Fibroblast of the aortic adventitia (primary cell): ENCODE measurements around the gene EML6. TPM values are rescaled to one million over a fixed set of nuclear protein-coding genes. Genes with fewer than 3 reads are reported as not detected.

ENCODE experiments used
- DNase-seq: peaks from one replicate; pipeline ENCODE4 v3.0.0-alpha.2; 2010; ENCODE audit warnings: low read depth
- H3K4me3 ChIP-seq: 2 replicates; pipeline ENCODE4 v1.5.1; 2011; ENCODE audit warnings: low read depth, mild to moderate bottlenecking, control low read depth, low read length, moderate library complexity
- CTCF ChIP-seq: IDR thresholded peaks from 2 replicates; pipeline ENCODE4 v1.5.1; 2011; ENCODE audit warnings: mild to moderate bottlenecking, low read length, control low read depth, inconsistent platforms; ENCODE audit not compliant: insufficient read depth
- total RNA-seq: library from RNA; depleted of rRNA; stranded (reverse); fragments of >200 nt; gene quantifications from 2 replicates; pipeline ENCODE4 v1.2.3, GENCODE V29; 2012; ENCODE audit warnings: low replicate concordance

EML6 gene
- total RNA-seq, 1 donor: 2.8 TPM

- peak; percentile 35 for DNase-seq
- H3K4me3 ChIP-seq: no peak overlapping the region
- no peak for TF ChIP-seq CTCF
These were observed 42.9 kb upstream of the EML6 start for GRCh38 chr2:54680397-54681041.

GRCh38 chr2:54681416-54681815 is 42.0 kb upstream of the EML6 start:
- no peak for TF ChIP-seq CTCF
- H3K4me3 ChIP-seq: no peak overlapping the region
- no peak for DNase-seq

- no peak for DNase-seq
- no peak for TF ChIP-seq CTCF
- no peak overlapping the region for H3K4me3 ChIP-seq
These were observed 39.9 kb upstream of the EML6 start for GRCh38 chr2:54683596-54683995.

- no peak for DNase-seq
- TF ChIP-seq CTCF: no peak
- H3K4me3 ChIP-seq: no peak overlapping the region
These were observed 38.1 kb upstream of the EML6 start for GRCh38 chr2:54685263-54685775.

- DNase-seq: no peak
- TF ChIP-seq CTCF: no peak
- H3K4me3 ChIP-seq: no peak overlapping the region
These were observed 35.8 kb upstream of the EML6 start for GRCh38 chr2:54687595-54688152.

- no peak for DNase-seq
- H3K4me3 ChIP-seq: no peak overlapping the region
- TF ChIP-seq CTCF: no peak
These were observed 31.9 kb upstream of the EML6 start for GRCh38 chr2:54691445-54692135.
